22Rv1 (cell line): Measurements from ENCODE around the gene C19orf25.

Experiments used
- H3K27ac ChIP-seq: fragments of 450-650 bp; 2 replicates; pipeline ENCODE4 v1.5.1; 2017
- ZFX ChIP-seq: fragments of 450-650 bp; IDR thresholded peaks from 2 replicates; pipeline ENCODE4 v1.6.1; 2017; ENCODE audit warnings: antibody characterized with exemption, borderline replicate concordance
- TF ChIP-seq, protein P1 (sequence below): fragments of 450-650 bp; IDR thresholded peaks from 2 replicates; pipeline ENCODE4 v1.5.1; 2017; ENCODE audit warnings: mild to moderate bottlenecking

The C19orf25 gene

DNA sequence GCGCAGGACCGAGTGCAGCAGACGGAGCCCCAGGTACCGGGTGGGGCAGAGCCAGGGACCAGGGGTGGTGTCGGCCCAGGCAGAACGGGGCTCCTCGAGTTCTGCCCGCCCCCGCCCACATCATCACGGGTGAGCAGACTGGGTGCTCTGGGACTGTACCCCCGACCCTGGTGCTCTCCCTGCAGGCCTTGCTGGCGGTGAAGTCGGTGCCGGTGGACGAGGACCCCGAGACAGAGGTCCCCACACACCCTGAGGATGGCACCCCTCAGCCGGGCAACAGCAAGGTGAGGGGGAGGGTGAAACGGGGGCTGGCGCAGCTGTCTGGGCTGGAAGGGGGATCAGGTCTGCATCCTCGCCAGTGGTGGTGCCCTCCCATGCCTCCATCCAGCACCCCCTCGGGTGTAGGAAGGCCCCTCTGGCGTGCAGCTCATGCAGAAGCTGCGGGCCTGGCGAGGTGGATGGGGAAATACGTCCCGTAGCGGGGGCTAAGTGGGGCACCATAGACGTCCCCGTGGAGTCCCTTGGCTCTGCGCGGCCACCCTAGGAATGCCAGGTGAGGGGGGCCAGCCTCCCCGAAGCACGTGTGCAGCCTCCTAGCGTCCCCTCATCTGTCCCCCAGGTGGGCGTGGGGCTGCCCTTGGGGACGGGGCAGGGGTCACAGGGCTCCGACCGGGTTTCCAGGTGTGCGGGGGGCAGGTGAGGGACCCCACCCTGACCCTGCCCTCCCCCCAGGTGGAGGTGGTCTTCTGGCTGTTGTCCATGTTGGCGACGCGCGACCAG is 22.7 kb downstream of the C19orf25 start:
- TF ChIP-seq, protein P1, sequence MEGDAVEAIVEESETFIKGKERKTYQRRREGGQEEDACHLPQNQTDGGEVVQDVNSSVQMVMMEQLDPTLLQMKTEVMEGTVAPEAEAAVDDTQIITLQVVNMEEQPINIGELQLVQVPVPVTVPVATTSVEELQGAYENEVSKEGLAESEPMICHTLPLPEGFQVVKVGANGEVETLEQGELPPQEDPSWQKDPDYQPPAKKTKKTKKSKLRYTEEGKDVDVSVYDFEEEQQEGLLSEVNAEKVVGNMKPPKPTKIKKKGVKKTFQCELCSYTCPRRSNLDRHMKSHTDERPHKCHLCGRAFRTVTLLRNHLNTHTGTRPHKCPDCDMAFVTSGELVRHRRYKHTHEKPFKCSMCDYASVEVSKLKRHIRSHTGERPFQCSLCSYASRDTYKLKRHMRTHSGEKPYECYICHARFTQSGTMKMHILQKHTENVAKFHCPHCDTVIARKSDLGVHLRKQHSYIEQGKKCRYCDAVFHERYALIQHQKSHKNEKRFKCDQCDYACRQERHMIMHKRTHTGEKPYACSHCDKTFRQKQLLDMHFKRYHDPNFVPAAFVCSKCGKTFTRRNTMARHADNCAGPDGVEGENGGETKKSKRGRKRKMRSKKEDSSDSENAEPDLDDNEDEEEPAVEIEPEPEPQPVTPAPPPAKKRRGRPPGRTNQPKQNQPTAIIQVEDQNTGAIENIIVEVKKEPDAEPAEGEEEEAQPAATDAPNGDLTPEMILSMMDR = no peak
- no peak for TF ChIP-seq ZFX

DNA sequence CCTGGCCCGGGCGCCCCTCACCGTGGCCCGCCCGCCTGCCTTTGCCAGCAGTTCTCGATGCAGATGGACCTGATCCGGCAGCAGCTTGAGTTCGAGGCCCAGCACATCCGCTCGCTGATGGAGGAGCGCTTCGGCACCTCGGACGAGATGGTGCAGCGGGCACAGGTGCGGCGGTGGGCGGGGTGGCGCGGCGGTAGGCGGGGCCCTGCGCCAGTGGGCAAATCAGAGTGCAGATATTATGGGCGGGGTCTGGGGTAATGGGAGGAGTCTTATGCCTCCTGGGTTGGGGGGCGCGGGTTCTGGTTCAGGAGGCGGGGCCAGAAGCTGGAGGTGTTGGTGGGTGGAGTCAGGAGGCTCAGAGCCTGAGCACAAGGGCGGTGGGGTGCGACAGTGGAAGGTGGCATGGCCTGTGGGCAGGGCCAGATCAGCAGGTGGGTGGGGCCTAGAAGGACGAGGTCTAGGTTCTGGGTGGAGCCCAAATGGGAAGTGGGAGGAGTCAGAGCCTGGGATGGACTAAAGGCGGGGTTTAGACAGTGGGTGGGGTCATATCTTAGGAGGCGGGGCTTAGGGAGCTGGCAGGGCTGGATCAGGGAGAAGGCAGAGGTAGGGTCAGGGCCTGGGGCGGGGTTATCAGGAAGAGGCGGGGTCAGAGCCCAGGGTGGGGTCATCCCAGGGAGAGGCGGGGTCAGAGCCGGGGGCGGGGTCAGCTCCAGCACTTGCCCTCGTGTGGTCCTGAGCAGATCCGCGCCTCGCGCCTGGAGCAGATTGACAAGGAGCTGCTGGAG is 23.5 kb downstream of the C19orf25 start:
- TF ChIP-seq, protein P1 = no peak
- H3K27ac ChIP-seq = peak overlapping the region; percentile 93

More for the DNA sequence above, 22.7 kb downstream of the C19orf25 start:
- H3K27ac ChIP-seq = peak overlapping the region; percentile 34; the same call in 1 of the 2 replicates

DNA sequence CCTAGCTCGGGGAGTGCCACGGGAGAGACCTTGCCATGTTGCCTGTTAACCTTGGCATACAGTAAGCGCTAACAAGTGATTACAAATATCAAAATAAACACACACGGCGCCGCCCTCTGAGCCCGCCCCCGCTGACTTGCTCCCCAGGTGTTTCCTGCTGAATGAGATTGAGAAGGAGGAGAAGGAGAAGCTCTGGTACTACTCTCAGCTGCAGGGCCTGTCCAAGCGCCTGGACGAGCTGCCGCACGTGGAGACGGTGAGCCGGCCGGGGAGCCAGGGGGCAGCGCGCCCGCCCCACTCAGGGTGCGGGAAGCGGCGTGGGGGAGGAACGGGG is 24.0 kb downstream of the C19orf25 start:
- H3K27ac ChIP-seq = peak overlapping the region; percentile 93
- TF ChIP-seq ZFX = no peak
- TF ChIP-seq, protein P1 = no peak

DNA sequence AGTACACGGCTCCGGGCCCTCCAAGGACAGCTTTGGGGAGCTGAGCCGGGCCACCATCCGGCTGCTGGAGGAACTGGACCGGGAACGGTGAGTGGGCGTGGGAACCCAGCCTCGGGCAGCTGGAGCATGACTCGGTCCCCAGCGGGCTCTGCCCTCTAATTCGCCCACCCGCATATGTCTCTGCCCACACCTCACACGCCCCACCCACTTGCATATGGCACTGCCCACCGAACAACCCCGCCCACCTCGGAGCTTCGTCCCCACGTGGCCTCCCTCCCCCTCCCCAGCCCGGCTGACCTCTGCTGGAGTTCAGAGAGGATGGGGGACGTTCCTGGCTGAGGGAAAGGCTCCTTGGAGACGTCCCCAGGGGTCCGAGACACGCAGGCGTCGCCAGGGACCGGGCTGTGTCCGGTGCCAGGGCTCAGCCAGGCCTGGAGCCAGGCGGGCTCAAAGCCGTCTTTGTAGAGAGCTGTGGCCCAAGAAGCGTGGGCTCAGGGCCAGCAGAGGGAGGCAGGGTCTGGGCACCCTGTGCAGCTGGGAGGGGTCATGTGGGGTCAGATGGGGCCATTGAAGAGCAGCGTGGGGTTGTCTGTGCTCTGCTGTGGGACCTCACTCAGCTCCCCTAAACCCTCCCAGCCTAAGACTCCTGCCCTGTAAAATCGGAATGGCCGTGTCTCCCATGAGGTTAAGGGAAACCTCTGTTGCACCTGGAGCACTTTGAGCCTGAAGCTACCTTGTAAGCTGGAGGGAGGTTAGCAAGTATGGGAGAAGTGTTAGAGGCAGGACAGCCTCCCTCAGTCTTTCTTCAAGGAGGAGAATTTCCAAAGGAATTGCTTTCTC is 25.3 kb downstream of the C19orf25 start:
- no peak for TF ChIP-seq ZFX
- TF ChIP-seq, protein P1 = peak; percentile 41; the same call in 1 of the 2 replicates
- H3K27ac ChIP-seq = peak overlapping the region; percentile 93

GRCh38 chr19:1452802-1453524 is 26.1 kb downstream of the C19orf25 start:
- no peak for TF ChIP-seq ZFX
- TF ChIP-seq, protein P1 = no peak

GRCh38 chr19:1451916-1452801 is 26.9 kb downstream of the C19orf25 start:
- H3K27ac ChIP-seq = no peak overlapping the region
- no peak for TF ChIP-seq ZFX
- TF ChIP-seq, protein P1 = no peak

More at GRCh38 chr19:1452802-1453524, 26.1 kb downstream of the C19orf25 start:
- peak overlapping the region; percentile 93 for H3K27ac ChIP-seq
